Right lobe of liver (tissue), 6 donors: ENCODE results near the gene OR51F2. TPM values are rescaled to one million over a fixed set of nuclear protein-coding genes. Genes with fewer than 3 reads are reported as not detected.

Source experiments
- ATAC-seq, 4 donors: fragments of 200-7000 bp; cut with Tn5 transposase; one replicate each; pipeline ENCODE4 v1.9.1; 2020; ENCODE audit warnings: mild to moderate bottlenecking in 4 of 4, moderate library complexity in 4 of 4
- DNase-seq, 3 donors: peaks; one replicate each; pipeline ENCODE4 v3.0.0-alpha.2; 2020
- H3K27ac ChIP-seq, 3 donors: fragments of 200-600 bp; one replicate each; pipeline ENCODE4 v1.8.0; 2022
- H3K27me3 ChIP-seq, 2 donors: fragments of 200-600 bp; one replicate each; pipeline ENCODE4 v1.8.0; 2022
- H3K36me3 ChIP-seq, 4 donors: fragments of 200-600 bp; sonication (generic) in 1 of 4; one replicate each; pipeline versions ENCODE4 v1.5.1 to v1.8.0; 2017 to 2022; ENCODE audit warnings: control low read depth in 1 of 4
- H3K4me1 ChIP-seq, 4 donors: fragments of 200-600 bp; sonication (generic) in 1 of 4; one replicate each; pipeline versions ENCODE4 v1.5.1 to v1.8.0; 2017 to 2022; ENCODE audit warnings: control low read depth in 1 of 4
- H3K4me3 ChIP-seq, 3 donors: fragments of 200-600 bp; one replicate each; pipeline ENCODE4 v1.8.0; 2022
- H3K9me3 ChIP-seq, 4 donors: fragments of 200-600 bp; sonication (generic) in 1 of 4; one replicate each; pipeline versions ENCODE4 v1.5.1 to v1.8.0; 2017 to 2022; ENCODE audit warnings: control low read depth in 1 of 4
- CTCF ChIP-seq, 4 donors: fragments of 200-600 bp in 3 of 4; fragments of 450-650 bp in 1 of 4; IDR thresholded peaks; one replicate each; pipeline versions ENCODE4 v1.5.1 to v1.8.0; 2016 to 2022; ENCODE audit warnings: antibody characterized with exemption in 4 of 4, mild to moderate bottlenecking in 2 of 4
- POLR2A ChIP-seq: fragments of 450-650 bp; IDR thresholded peaks from one replicate; pipeline ENCODE4 v1.6.1; 2017; ENCODE audit warnings: antibody characterized with exemption, mild to moderate bottlenecking
- WGBS: methylation state at CpG from one replicate; pipeline ENCODE4 v1.1.6; 2018; ENCODE audit warnings: low coverage, low lambda C conversion rate; ENCODE audit not compliant: insufficient coverage; ENCODE audit errors: missing lambda C conversion rate; 5-methylcytosine and 5-hydroxymethylcytosine counted together
- intact Hi-C, 2 donors: fragments of 100-400 bp; cut with DNase I; formaldehyde crosslinking; loops; one replicate each; pipeline versions ENCODE4 v1.11.2 to v1.14.1; 2022
- total RNA-seq, 6 experiments: library from RNA; depleted of rRNA in 2 of 6; stranded (reverse); fragments of >200 nt in 2 of 6; fragmentation: NEBNext Ultra II Directional in 3 of 6; extraction: Animal tissue kit (Norgen Biotek cat#: 25700) in 3 of 6; gene quantifications; one replicate each; pipeline versions ENCODE4 v1.1.0 to v1.2.4, GENCODE V29; 2016 to 2023
- donor health status: DM: no; HTN: yes; CAD: no.
- donor health status: DM: no; HTN: no; CAD: no.
- donor health status: DM: no; HTN: no; CAD: no.
- donor health status: DM: no; HTN: yes; CAD: no.
- donor health status: DM: no; HTN: yes; CAD: no.

Gene OR51F2
- total RNA-seq, 6 experiments from 2014 or later = not detected

- no peaks in the 10 kb centered on the region for H3K4me1 ChIP-seq
- intact Hi-C loops = no loop called here
- no peaks in the 10 kb centered on the region for H3K27me3 ChIP-seq
- no peaks in the 10 kb centered on the region for H3K9me3 ChIP-seq
- no peak for ATAC-seq
- DNase-seq = no peak
- H3K4me3 ChIP-seq = no peak overlapping the region
- no peaks in the 10 kb centered on the region for H3K36me3 ChIP-seq
- 17% methylated on average over 1 of the region's 1 CpG for WGBS
- no peak for TF ChIP-seq CTCF (IDR thresholded peaks at IDR 0.05)
- TF ChIP-seq POLR2A = no peak
- no peak overlapping the region for H3K27ac ChIP-seq
These were observed 9.2 kb downstream of the OR51F2 start for GRCh38 chr11:4830346-4830745.

DNA sequence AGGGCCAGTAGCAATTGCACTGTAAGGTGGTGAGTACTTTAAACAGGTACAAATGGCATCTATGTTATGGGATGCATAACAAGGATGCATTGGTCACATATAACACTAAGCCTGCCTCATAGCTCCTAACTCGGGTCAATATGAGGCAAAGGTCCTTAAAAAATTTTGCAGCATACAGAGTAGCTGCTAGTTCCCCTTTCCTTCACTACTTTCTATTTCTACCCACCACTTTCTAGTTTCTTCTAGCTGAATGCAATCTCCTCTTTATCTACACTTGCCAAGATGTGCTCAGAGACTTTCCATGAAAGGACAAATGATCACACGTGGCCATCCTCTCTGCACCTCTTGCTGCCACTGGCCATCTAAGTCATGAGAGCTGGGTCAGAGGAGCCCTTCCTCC is 9.8 kb downstream of the OR51F2 start:
- DNase-seq = no peak
- WGBS = 19% methylated on average over 2 of the region's 2 CpGs

DNA sequence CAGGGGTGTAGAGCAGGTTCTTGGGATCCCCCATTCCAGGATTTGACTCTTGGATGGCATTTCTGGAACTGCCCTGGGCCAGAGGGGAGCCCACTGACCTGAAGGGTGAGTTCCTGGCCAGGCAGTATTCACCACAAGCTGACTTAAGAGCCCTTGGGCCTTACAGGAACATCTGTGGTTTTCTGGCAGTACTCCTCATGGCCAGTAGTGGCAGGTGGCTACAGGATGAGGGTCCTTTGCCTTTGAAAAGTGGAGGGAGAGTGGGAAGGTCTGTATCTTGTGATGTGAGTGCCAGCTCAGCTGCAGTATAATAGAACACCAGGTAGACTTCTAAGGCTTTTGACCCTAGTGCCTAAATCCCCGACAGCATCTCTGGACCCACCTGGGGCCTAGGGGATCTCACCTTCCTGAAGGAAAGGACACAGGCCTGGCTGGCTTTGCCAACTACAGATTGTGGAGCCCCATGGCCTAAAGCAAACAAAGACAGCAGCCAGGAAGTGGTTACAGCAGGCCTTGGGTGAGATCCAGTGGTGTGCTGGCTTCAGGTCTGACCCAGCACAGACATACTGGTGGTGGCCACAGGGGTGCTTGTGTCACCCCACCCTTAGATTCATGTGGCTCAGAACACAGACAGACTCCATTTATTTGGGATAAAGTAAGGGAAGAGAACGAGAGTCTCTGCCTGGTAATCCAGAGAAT is 18.9 kb downstream of the OR51F2 start:
- 58% methylated on average over 2 of the region's 2 CpGs for WGBS
- Histone ChIP-seq H3K27me3 (no peaks in the 10 kb centered on the region), H3K4me3 (no peak overlapping the region), H3K9me3 (no peaks in the 10 kb centered on the region), H3K27ac (no peak overlapping the region), H3K36me3 (no peaks in the 10 kb centered on the region), H3K4me1 (no peaks in the 10 kb centered on the region)
- ATAC-seq (peak in 1 of 4 donors; percentile 84), DNase-seq (peak in 1 of 3 donors; percentile 35)
- intact Hi-C loops = no loop called here
- TF ChIP-seq CTCF (IDR thresholded peaks at IDR 0.05) (no peak), POLR2A (no peak)

More for the DNA sequence above, 9.8 kb downstream of the OR51F2 start:
- ATAC-seq = no peak
- intact Hi-C loops = no loop called here
- Histone ChIP-seq H3K9me3 (no peaks in the 10 kb centered on the region), H3K4me1 (no peaks in the 10 kb centered on the region), H3K27me3 (no peaks in the 10 kb centered on the region), H3K27ac (no peak overlapping the region), H3K4me3 (no peak overlapping the region), H3K36me3 (no peaks in the 10 kb centered on the region)
- TF ChIP-seq POLR2A = no peak
- no peak for TF ChIP-seq CTCF (IDR thresholded peaks at IDR 0.05)

- Histone ChIP-seq H3K36me3 (no peaks in the 10 kb centered on the region), H3K27me3 (no peaks in the 10 kb centered on the region), H3K4me1 (no peaks in the 10 kb centered on the region), H3K9me3 (no peaks in the 10 kb centered on the region), H3K4me3 (no peak within 1 kb of the TSS), H3K27ac (no peak within 1 kb of the TSS)
- ATAC-seq = peak in 3 of 4 donors; percentile 33 to 84 (median 51)
- no peak for TF ChIP-seq CTCF (IDR thresholded peaks at IDR 0.05)
- 30% methylated on average over 9 of the region's 9 CpGs for WGBS
- intact Hi-C loops = no loop called here
- DNase-seq = peak in 1 of 3 donors; percentile 57
These were observed 27.9 kb downstream of the OR51F2 start, which contains the start of gene OR51S1 for GRCh38 chr11:4848908-4849532. TSS of gene OR51S1 (minus strand) at chr11:4849208. CDS start at chr11:4849208, 0 bp downstream.
